Endothelial cell of umbilical vein (primary cell): ENCODE measurements around the gene CFAP61. TPM values are rescaled to one million over a fixed set of nuclear protein-coding genes. Genes with fewer than 3 reads are reported as not detected.
"Not testable (repeated sequence)": the region's sequence is repeated elsewhere in the genome, so short reads cannot be mapped to it uniquely, and the experiment has no call there.

ENCODE experiments used
- BruUV-seq: library from RNA; stranded (reverse); fragments of 400-500 nt; replicated peaks from 2 replicates; lab custom pipeline; 2021; lab: Mats Ljungman, UMichigan
- CTCF ChIA-PET: fragments of 300-600, 350-600 bp; sonication (Branson Sonifier 250); formaldehyde crosslinking; loops from one replicate; lab custom pipeline; 2021; ENCODE audit warnings: antibody characterized with exemption, inconsistent platforms; lab: Charles Lee
- POLR2A ChIA-PET: fragments of 300-600, 350-600 bp; sonication (Branson Sonifier 250); formaldehyde crosslinking; loops from one replicate; lab custom pipeline; 2021; ENCODE audit warnings: antibody characterized with exemption, inconsistent platforms; lab: Charles Lee
- DNase-seq: peaks from one replicate; pipeline ENCODE4 v3.0.0-alpha.2; 2011; ENCODE audit warnings: low read depth, low spot score
- FAIRE-seq: peaks from 2 replicates; lab custom pipeline; 2011; peaks lifted over from hg19 to GRCh38; lab: Jason Lieb, UNC
- H2AFZ ChIP-seq: 2 replicates; pipeline ENCODE4 v1.6.0; 2012; ENCODE audit warnings: low read depth, low read length, control low read depth, inconsistent platforms
- H3K27ac ChIP-seq: 2 replicates; pipeline ENCODE4 v1.5.1; 2011; ENCODE audit warnings: low read depth, mild to moderate bottlenecking, control low read depth, low read length, moderate library complexity; ENCODE audit not compliant: insufficient read depth
- H3K27me3 ChIP-seq, 2 experiments: 2 replicates each; pipeline versions ENCODE4 v1.6.0 to v1.6.1; 2011; ENCODE audit warnings: low read length in 2 of 2, mixed read lengths in 1 of 2; ENCODE audit not compliant: control insufficient read depth in 2 of 2, insufficient read depth in 2 of 2
- H3K36me3 ChIP-seq, 2 experiments: 2 replicates in 1 of 2; 3 replicates in 1 of 2; pipeline ENCODE4 v1.5.1; 2011; ENCODE audit warnings: low read length in 2 of 2, mild to moderate bottlenecking in 1 of 2, moderate library complexity in 1 of 2; ENCODE audit not compliant: control insufficient read depth in 2 of 2, insufficient read depth in 2 of 2; ENCODE audit errors: extremely low read depth in 1 of 2
- H3K4me1 ChIP-seq: 3 replicates; pipeline ENCODE4 v1.5.1; 2011; ENCODE audit warnings: mild to moderate bottlenecking, low read length; ENCODE audit not compliant: control insufficient read depth, insufficient read depth; ENCODE audit errors: extremely low read depth
- H3K4me2 ChIP-seq: 2 replicates; pipeline ENCODE4 v1.6.1; 2011; ENCODE audit warnings: low read length, control low read depth, mixed read lengths; ENCODE audit not compliant: insufficient read depth
- H3K4me3 ChIP-seq, 3 experiments: fragments of 200-600 bp in 1 of 3; sonication (generic), shearing (Covaris generic) in 1 of 3; replicated peaks in 1 of 3; 2 replicates each; pipeline ENCODE4 v1.5.1; 2011 to 2016; ENCODE audit warnings: control low read depth in 3 of 3, low read length in 3 of 3, mild to moderate bottlenecking in 2 of 3, inconsistent platforms in 1 of 3, low read depth in 1 of 3, moderate library complexity in 1 of 3; ENCODE audit not compliant: insufficient read depth in 1 of 3
- H3K79me2 ChIP-seq: 2 replicates; pipeline ENCODE4 v1.6.0; 2012; ENCODE audit warnings: low read length, inconsistent platforms; ENCODE audit not compliant: control insufficient read depth, insufficient read depth
- H3K9ac ChIP-seq: replicated peaks from 2 replicates; pipeline ENCODE3; 2011; ENCODE audit warnings: low read length, control low read depth; ENCODE audit not compliant: insufficient read depth; ENCODE audit errors: extremely low read depth
- H3K9me1 ChIP-seq: replicated peaks from 3 replicates; pipeline ENCODE4 v1.6.0; 2011; ENCODE audit warnings: mild to moderate bottlenecking, low read length; ENCODE audit not compliant: control insufficient read depth, insufficient read depth; ENCODE audit errors: extremely low read depth
- H3K9me3 ChIP-seq: replicated peaks from 2 replicates; pipeline ENCODE4 v1.5.1; 2012; ENCODE audit warnings: low read length, inconsistent platforms; ENCODE audit not compliant: control insufficient read depth, insufficient read depth
- H4K20me1 ChIP-seq: replicated peaks from 2 replicates; pipeline ENCODE3; 2011; ENCODE audit warnings: mild to moderate bottlenecking, low read length; ENCODE audit not compliant: control insufficient read depth, insufficient read depth; ENCODE audit errors: extremely low read depth
- CTCF ChIP-seq, 2 donors: IDR thresholded peaks; 1 replicate in 1 of 2; 2 replicates in 1 of 2; pipeline ENCODE4 v1.5.1; 2011; ENCODE audit warnings: low read length in 2 of 2, mild to moderate bottlenecking in 2 of 2, moderate library complexity in 2 of 2, control low read depth in 1 of 2, inconsistent platforms in 1 of 2, low read depth in 1 of 2; ENCODE audit not compliant: insufficient read depth in 1 of 2; ENCODE audit errors: extremely low read depth in 1 of 2
- EZH2 ChIP-seq: IDR thresholded peaks from 2 replicates; pipeline ENCODE4 v1.6.1; 2012; ENCODE audit warnings: borderline replicate concordance, low read depth, mild to moderate bottlenecking, moderate library complexity, low read length, inconsistent platforms; ENCODE audit not compliant: severe bottlenecking
- FOS ChIP-seq: IDR thresholded peaks from 2 replicates; pipeline ENCODE4 v1.6.1; 2011; ENCODE audit warnings: mild to moderate bottlenecking, low read length, moderate library complexity, borderline replicate concordance; ENCODE audit not compliant: insufficient read depth
- GATA2 ChIP-seq: IDR thresholded peaks from 2 replicates; pipeline ENCODE4 v1.7.0; 2011; ENCODE audit warnings: low read depth, mild to moderate bottlenecking, moderate library complexity, mixed read lengths, low read length; ENCODE audit not compliant: insufficient read length, insufficient read depth
- JUN ChIP-seq: IDR thresholded peaks from 2 replicates; pipeline ENCODE4 v1.6.1; 2011; ENCODE audit warnings: borderline replicate concordance, low read depth; ENCODE audit not compliant: insufficient read length, insufficient read depth
- MAX ChIP-seq: IDR thresholded peaks from 2 replicates; pipeline ENCODE4 v1.6.1; 2011; ENCODE audit not compliant: insufficient read depth, insufficient read length
- MYC ChIP-seq: IDR thresholded peaks from one replicate; pipeline ENCODE4 v1.6.1; 2011; ENCODE audit warnings: mild to moderate bottlenecking, low read depth, low read length
- POLR2A ChIP-seq: IDR thresholded peaks from 2 replicates; pipeline ENCODE4 v1.6.1; 2012; ENCODE audit warnings: low read depth, mild to moderate bottlenecking, control low read depth, low read length
- POLR2AphosphoS5 ChIP-seq: IDR thresholded peaks from 2 replicates; pipeline ENCODE4 v1.6.1; 2012; ENCODE audit warnings: low read depth, mild to moderate bottlenecking, control low read depth, low read length, moderate library complexity; ENCODE audit not compliant: insufficient read depth
- dilution Hi-C: fragments of 300-500 bp; cut with MboI; formaldehyde crosslinking; loops from one replicate; pipeline ENCODE4 v1.15.0; 2019; ENCODE audit warnings: low sequenced_read_pairs; ENCODE audit not compliant: extremely low pct_ligation_motif_present
- intact Hi-C: fragments of 100-400 bp; cut with micrococcal nuclease; formaldehyde crosslinking; loops from one replicate; pipeline ENCODE4 v1.10.0; 2022
- polyA plus RNA-seq, 4 experiments: library from polyadenylated mRNA; depleted of rRNA in 3 of 4; stranded (reverse) in 3 of 4; unstranded in 1 of 4; fragments of >200 nt; gene quantifications; 2 replicates each; pipeline versions ENCODE4 v1.2.1 to v1.2.3, GENCODE V29; 2011 to 2012; ENCODE audit warnings: missing spikeins in 1 of 4
- total RNA-seq: library from RNA; stranded (reverse); gene quantifications from 2 replicates; pipeline ENCODE4 v1.2.3, GENCODE V29; 2021

CFAP61 gene
- total and polyA plus RNA-seq, 2 donors (not counting 3 experiments of a cell fraction or from before 2014, with no cell fraction given), result not detected

- dilution Hi-C loops, result no loop called here
- Histone ChIP-seq H3K4me3 (no peak overlapping the region), H4K20me1 (no peaks in the 10 kb centered on the region), H3K9ac (no peak overlapping the region), H3K9me1 (no peaks in the 10 kb centered on the region), H3K9me3 (no peaks in the 10 kb centered on the region), H3K4me2 (peak overlapping the region; percentile 41), H3K27me3 (no peaks in the 10 kb centered on the region), H3K36me3 (peaks cover 20 to 25% of the 10 kb centered on the region in 2 experiments), H3K27ac (no peak overlapping the region), H3K4me1 (peaks cover 14% of the 10 kb centered on the region), H3K79me2 (no peaks in the 10 kb centered on the region), H2AFZ (no peak overlapping the region)
- TF ChIP-seq CTCF (IDR thresholded peaks at IDR 0.05; ENCODE audit: extremely low read depth in 1 of 2, insufficient read depth in 1 of 2, low read depth in 1 of 2, low read length in 2 of 2) (no peak), EZH2 (no peak), POLR2AphosphoS5 (no peak), MYC (no peak), JUN (no peak), GATA2 (no peak), POLR2A (no peak), MAX (no peak), FOS (no peak)
- no TSS peak for BruUV-seq
- DNase-seq (peak; percentile 65), FAIRE-seq (no peak)
- intact Hi-C loops, result no loop called here
- CTCF ChIA-PET, result interaction anchor here (1.0 to 1.3 kb wide), 3 partner anchors 186 to 310 kb away, joined by 3 to 4 read pairs (median 3); no protein-coding TSS in a partner anchor
- POLR2A ChIA-PET, result no interaction called here
These were observed 49.0 kb upstream of the CFAP61 start for GRCh38 chr20:20003031-20003954.

- DNase-seq, H4K20me1 ChIP-seq, intact Hi-C loops, FAIRE-seq, BruUV-seq, H3K4me3 ChIP-seq, H3K27ac ChIP-seq, dilution Hi-C loops, H3K27me3 ChIP-seq, H3K9ac ChIP-seq, H3K9me3 ChIP-seq, H3K9me1 ChIP-seq, H3K79me2 ChIP-seq, H2AFZ ChIP-seq: not testable (repeated sequence)
- peaks cover 19 to 20% of the 10 kb centered on the region in 2 experiments for H3K36me3 ChIP-seq
- H3K4me2 ChIP-seq, result peak overlapping the region; percentile 41
- H3K4me1 ChIP-seq, result peaks cover 14% of the 10 kb centered on the region
- ChIA-PET CTCF (interaction anchor here (1.0 to 1.3 kb wide), 3 partner anchors 186 to 311 kb away, joined by 3 to 4 read pairs (median 3); no protein-coding TSS in a partner anchor), POLR2A (interaction anchor here (0.6 kb wide), 1 partner anchor 29 kb away, joined by 8 read pairs; no protein-coding TSS in a partner anchor)
These were observed 48.4 kb upstream of the CFAP61 start for GRCh38 chr20:20003955-20004322.
